Breast epithelium (tissue), 4 donors: ENCODE results near the gene UBE3C. TPM values are rescaled to one million over a fixed set of nuclear protein-coding genes. Genes with fewer than 3 reads are reported as not detected.

Experiments
- DNase-seq, 2 donors: peaks; one replicate each; pipeline ENCODE4 v3.0.0-alpha.2; 2019; ENCODE audit warnings: low spot score in 2 of 2
- H3K27ac ChIP-seq, 2 donors: fragments of 200-600 bp; sonication (generic) in 1 of 2; one replicate each; pipeline ENCODE4 v1.5.1; 2016 to 2019; ENCODE audit warnings: mild to moderate bottlenecking in 1 of 2
- H3K27me3 ChIP-seq, 2 donors: fragments of 200-600 bp; sonication (generic) in 1 of 2; one replicate each; pipeline versions ENCODE4 v1.5.1 to v1.6.0; 2017 to 2019; ENCODE audit warnings: control low read depth in 1 of 2, mild to moderate bottlenecking in 1 of 2
- H3K36me3 ChIP-seq: fragments of 200-600 bp; one replicate; pipeline ENCODE4 v1.5.1; 2019
- H3K4me1 ChIP-seq, 2 donors: fragments of 200-600 bp; sonication (generic); one replicate each; pipeline ENCODE4 v1.5.1; 2016 to 2019; ENCODE audit warnings: control low read depth in 1 of 2
- H3K4me3 ChIP-seq, 3 donors: fragments of 200-600 bp; sonication (generic); 1 replicate in 2 of 3; 2 replicates in 1 of 3; pipeline ENCODE4 v1.5.1; 2016 to 2019; ENCODE audit warnings: mild to moderate bottlenecking in 3 of 3, moderate library complexity in 2 of 3
- H3K9me3 ChIP-seq, 2 donors: fragments of 200-600 bp; sonication (generic) in 1 of 2; one replicate each; pipeline ENCODE4 v1.5.1; 2016 to 2019; ENCODE audit warnings: control low read depth in 1 of 2
- CTCF ChIP-seq, 3 donors: fragments of 450-650 bp; IDR thresholded peaks; one replicate each; pipeline ENCODE4 v1.5.1; 2016 to 2017; ENCODE audit warnings: antibody characterized with exemption in 3 of 3, mild to moderate bottlenecking in 3 of 3, moderate library complexity in 3 of 3
- POLR2A ChIP-seq: fragments of 450-650 bp; IDR thresholded peaks from one replicate; pipeline ENCODE4 v1.6.1; 2016; ENCODE audit warnings: antibody characterized with exemption, mild to moderate bottlenecking, moderate library complexity
- POLR2AphosphoS5 ChIP-seq, 3 donors: sonication (generic); formaldehyde crosslinking; IDR thresholded peaks; one replicate each; pipeline ENCODE4 v1.6.1; 2017; ENCODE audit warnings: antibody characterized with exemption in 3 of 3
- intact Hi-C: fragments of 100-400 bp; cut with DNase I; formaldehyde crosslinking; loops from one replicate; pipeline ENCODE4 v1.15.1; 2023; ENCODE audit warnings: low total_unique reads
- total RNA-seq, 3 donors: library from RNA; depleted of rRNA; stranded (reverse); fragments of >200 nt; gene quantifications; one replicate each; pipeline ENCODE4 v1.1.0, GENCODE V29; 2016

The UBE3C gene
- total RNA-seq, 3 donors from 2014 or later = 63.0 to 96.4 (median 87.4) TPM

GRCh38 chr7:157255201-157255606 is 116.5 kb downstream of the UBE3C start:
- H3K36me3 ChIP-seq = no peaks in the 10 kb centered on the region
- H3K27me3 ChIP-seq = no peaks in the 10 kb centered on the region
- intact Hi-C loops = no loop called here
- no peaks in the 10 kb centered on the region for H3K4me1 ChIP-seq
- no peak for DNase-seq
- H3K27ac ChIP-seq = no peak overlapping the region
- H3K9me3 ChIP-seq = no peaks in the 10 kb centered on the region
- TF ChIP-seq POLR2A (no peak), CTCF (IDR thresholded peaks at IDR 0.05) (no peak), POLR2AphosphoS5 (IDR thresholded peaks at IDR 0.05) (no peak)
- H3K4me3 ChIP-seq = no peak overlapping the region

- no peak overlapping the region for H3K4me3 ChIP-seq
- DNase-seq = no peak
- TF ChIP-seq POLR2AphosphoS5 (IDR thresholded peaks at IDR 0.05) (no peak), CTCF (IDR thresholded peaks at IDR 0.05) (no peak), POLR2A (no peak)
- no peaks in the 10 kb centered on the region for H3K4me1 ChIP-seq
- no peaks in the 10 kb centered on the region for H3K9me3 ChIP-seq
- no peaks in the 10 kb centered on the region for H3K27me3 ChIP-seq
- intact Hi-C loops = no loop called here
- H3K36me3 ChIP-seq = peaks cover 8% of the 10 kb centered on the region
- no peak overlapping the region for H3K27ac ChIP-seq
These were observed 124.4 kb downstream of the UBE3C start for GRCh38 chr7:157263156-157263555.

GRCh38 chr7:157265051-157265450 is 126.3 kb downstream of the UBE3C start:
- no peak for DNase-seq
- peaks cover 10% of the 10 kb centered on the region for H3K36me3 ChIP-seq

GRCh38 chr7:157266272-157266671 is 127.5 kb downstream of the UBE3C start:
- H3K27me3 ChIP-seq = no peaks in the 10 kb centered on the region
- H3K4me1 ChIP-seq = no peaks in the 10 kb centered on the region
- DNase-seq = no peak
- TF ChIP-seq POLR2AphosphoS5 (IDR thresholded peaks at IDR 0.05) (no peak), CTCF (IDR thresholded peaks at IDR 0.05) (no peak), POLR2A (no peak)
- intact Hi-C loops = no loop called here
- no peak overlapping the region for H3K4me3 ChIP-seq
- H3K9me3 ChIP-seq = no peaks in the 10 kb centered on the region
- peaks cover 10% of the 10 kb centered on the region for H3K36me3 ChIP-seq
- H3K27ac ChIP-seq = no peak overlapping the region

More at GRCh38 chr7:157265051-157265450, 126.3 kb downstream of the UBE3C start:
- Histone ChIP-seq H3K4me1 (no peaks in the 10 kb centered on the region), H3K9me3 (no peaks in the 10 kb centered on the region), H3K4me3 (no peak overlapping the region), H3K27ac (no peak overlapping the region), H3K27me3 (no peaks in the 10 kb centered on the region)
- intact Hi-C loops = no loop called here
- TF ChIP-seq POLR2A (no peak), CTCF (IDR thresholded peaks at IDR 0.05) (no peak), POLR2AphosphoS5 (IDR thresholded peaks at IDR 0.05) (no peak)

- intact Hi-C loops = no loop called here
- Histone ChIP-seq H3K27me3 (no peaks in the 10 kb centered on the region), H3K9me3 (no peaks in the 10 kb centered on the region), H3K4me3 (no peak overlapping the region), H3K27ac (no peak overlapping the region), H3K4me1 (peaks cover 0 to 3% of the 10 kb centered on the region in 2 donors), H3K36me3 (peaks cover 10% of the 10 kb centered on the region)
- no peak for TF ChIP-seq POLR2A
- TF ChIP-seq POLR2AphosphoS5 (IDR thresholded peaks at IDR 0.05) = no peak
- no peak for TF ChIP-seq CTCF (IDR thresholded peaks at IDR 0.05)
- DNase-seq = no peak
These were observed 128.8 kb downstream of the UBE3C start for GRCh38 chr7:157267516-157267915.
